ENCODE results near the gene EMSY. TPM values are rescaled to one million over a fixed set of nuclear protein-coding genes. Genes with fewer than 3 reads are reported as not detected.
"Not testable (repeated sequence)": the region's sequence is repeated elsewhere in the genome, so short reads cannot be mapped to it uniquely, and the experiment has no call there.

The EMSY gene
- total and polyA plus RNA-seq, 2 donors (not counting 3 experiments of a cell fraction or from before 2014, with no cell fraction given) = 18.3 to 25.7 TPM

DNA sequence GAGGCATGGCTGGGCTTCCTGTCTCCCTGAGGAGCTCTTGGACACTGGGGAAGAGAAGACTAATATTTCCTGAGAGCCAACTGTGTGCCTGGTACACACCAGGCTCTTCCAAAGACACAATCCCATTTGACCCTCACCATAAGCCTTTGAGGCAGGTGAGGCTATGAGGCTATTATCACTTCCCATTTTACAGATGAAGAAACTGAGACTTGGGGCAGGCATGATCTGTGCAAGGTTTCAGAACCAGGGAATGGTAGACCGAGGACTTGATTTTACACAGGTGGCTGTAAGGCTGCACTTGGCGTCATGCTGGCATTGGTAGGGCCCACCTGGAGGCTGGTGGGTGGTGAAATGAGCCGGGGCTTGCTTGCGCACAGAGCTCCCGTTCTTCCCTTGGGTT, 134.9 kb downstream of the EMSY start:
- no peaks in the 10 kb centered on the region for H3K9me3 ChIP-seq (replicated peaks; ENCODE audit: control insufficient read depth, insufficient read depth, low read length)
- CTCF ChIA-PET = interaction anchor here (0.7 to 5.5 kb wide), 18 partner anchors 9 to 372 kb away, joined by 3 to 134 read pairs (median 4); partner anchors contain the start of gene LRRC32
- peak overlapping the region; percentile 85 for H3K27ac ChIP-seq (ENCODE audit: insufficient read depth, low read depth, low read length)
- BruUV-seq (replicated peaks) = no TSS peak
- H3K4me2 ChIP-seq (ENCODE audit: insufficient read depth, low read length) = peak overlapping the region; percentile 16
- no peak for FAIRE-seq
- dilution Hi-C loops (cut with MboI; ENCODE audit: extremely low pct_ligation_motif_present, low sequenced_read_pairs) = no loop called here
- no peaks in the 10 kb centered on the region for H3K79me2 ChIP-seq (ENCODE audit: control insufficient read depth, insufficient read depth, low read length)
- H4K20me1 ChIP-seq (replicated peaks; ENCODE audit: control insufficient read depth, extremely low read depth, insufficient read depth, low read length) = no peaks in the 10 kb centered on the region
- H3K4me3 ChIP-seq (replicated peaks in 1 of 3; ENCODE audit: insufficient read depth in 1 of 3, low read depth in 1 of 3, low read length in 3 of 3) = no peak overlapping the region
- H3K36me3 ChIP-seq (ENCODE audit: control insufficient read depth in 2 of 2, extremely low read depth in 1 of 2, insufficient read depth in 2 of 2, low read length in 2 of 2) = no peaks in the 10 kb centered on the region
- no peak for TF ChIP-seq POLR2AphosphoS5 (IDR thresholded peaks at IDR 0.05; ENCODE audit: insufficient read depth, low read depth, low read length)
- TF ChIP-seq, protein P1, sequence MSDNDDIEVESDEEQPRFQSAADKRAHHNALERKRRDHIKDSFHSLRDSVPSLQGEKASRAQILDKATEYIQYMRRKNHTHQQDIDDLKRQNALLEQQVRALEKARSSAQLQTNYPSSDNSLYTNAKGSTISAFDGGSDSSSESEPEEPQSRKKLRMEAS (IDR thresholded peaks at IDR 0.05; ENCODE audit: insufficient read depth, insufficient read length) = no peak
- TF ChIP-seq EZH2 (IDR thresholded peaks at IDR 0.05; ENCODE audit: borderline replicate concordance, low read depth, low read length, severe bottlenecking) = no peak
- TF ChIP-seq FOS (IDR thresholded peaks at IDR 0.05; ENCODE audit: borderline replicate concordance, insufficient read depth, low read length) = no peak
- TF ChIP-seq JUN (IDR thresholded peaks at IDR 0.05; ENCODE audit: borderline replicate concordance, insufficient read depth, insufficient read length, low read depth) = no peak
- TF ChIP-seq, protein P2, sequence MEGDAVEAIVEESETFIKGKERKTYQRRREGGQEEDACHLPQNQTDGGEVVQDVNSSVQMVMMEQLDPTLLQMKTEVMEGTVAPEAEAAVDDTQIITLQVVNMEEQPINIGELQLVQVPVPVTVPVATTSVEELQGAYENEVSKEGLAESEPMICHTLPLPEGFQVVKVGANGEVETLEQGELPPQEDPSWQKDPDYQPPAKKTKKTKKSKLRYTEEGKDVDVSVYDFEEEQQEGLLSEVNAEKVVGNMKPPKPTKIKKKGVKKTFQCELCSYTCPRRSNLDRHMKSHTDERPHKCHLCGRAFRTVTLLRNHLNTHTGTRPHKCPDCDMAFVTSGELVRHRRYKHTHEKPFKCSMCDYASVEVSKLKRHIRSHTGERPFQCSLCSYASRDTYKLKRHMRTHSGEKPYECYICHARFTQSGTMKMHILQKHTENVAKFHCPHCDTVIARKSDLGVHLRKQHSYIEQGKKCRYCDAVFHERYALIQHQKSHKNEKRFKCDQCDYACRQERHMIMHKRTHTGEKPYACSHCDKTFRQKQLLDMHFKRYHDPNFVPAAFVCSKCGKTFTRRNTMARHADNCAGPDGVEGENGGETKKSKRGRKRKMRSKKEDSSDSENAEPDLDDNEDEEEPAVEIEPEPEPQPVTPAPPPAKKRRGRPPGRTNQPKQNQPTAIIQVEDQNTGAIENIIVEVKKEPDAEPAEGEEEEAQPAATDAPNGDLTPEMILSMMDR (IDR thresholded peaks at IDR 0.05; ENCODE audit: extremely low read depth in 1 of 2, insufficient read depth in 1 of 2, low read depth in 1 of 2, low read length in 2 of 2) = no peak
- no peak for TF ChIP-seq GATA2 (IDR thresholded peaks at IDR 0.05; ENCODE audit: insufficient read depth, insufficient read length, low read depth, low read length)
- TF ChIP-seq POLR2A (IDR thresholded peaks at IDR 0.05; ENCODE audit: low read depth, low read length) = no peak
- no peak for TF ChIP-seq MYC (IDR thresholded peaks at IDR 0.05; ENCODE audit: low read depth, low read length)
- intact Hi-C loops (cut with micrococcal nuclease) = loop anchor here (1.0 kb wide), 8 partner anchors 9 to 134 kb away; partner anchors contain the start of genes EMSY and LRRC32
- H2AFZ ChIP-seq (ENCODE audit: low read depth, low read length) = peak overlapping the region; percentile 47
- no peak for DNase-seq (ENCODE audit: low read depth, low spot score)
- H3K27me3 ChIP-seq (ENCODE audit: control insufficient read depth in 2 of 2, insufficient read depth in 2 of 2, low read length in 2 of 2) = no peaks in the 10 kb centered on the region
- H3K9ac ChIP-seq (replicated peaks; ENCODE audit: extremely low read depth, insufficient read depth, low read length) = peak overlapping the region; percentile 68
- no peaks in the 10 kb centered on the region for H3K9me1 ChIP-seq (replicated peaks; ENCODE audit: control insufficient read depth, extremely low read depth, insufficient read depth, low read length)
- peaks cover 39% of the 10 kb centered on the region for H3K4me1 ChIP-seq (ENCODE audit: control insufficient read depth, extremely low read depth, insufficient read depth, low read length)
- POLR2A ChIA-PET = interaction anchor here (0.6 to 3.0 kb wide), 4 partner anchors 8 to 137 kb away, joined by 3 to 14 read pairs (median 6); no protein-coding TSS in a partner anchor

DNA sequence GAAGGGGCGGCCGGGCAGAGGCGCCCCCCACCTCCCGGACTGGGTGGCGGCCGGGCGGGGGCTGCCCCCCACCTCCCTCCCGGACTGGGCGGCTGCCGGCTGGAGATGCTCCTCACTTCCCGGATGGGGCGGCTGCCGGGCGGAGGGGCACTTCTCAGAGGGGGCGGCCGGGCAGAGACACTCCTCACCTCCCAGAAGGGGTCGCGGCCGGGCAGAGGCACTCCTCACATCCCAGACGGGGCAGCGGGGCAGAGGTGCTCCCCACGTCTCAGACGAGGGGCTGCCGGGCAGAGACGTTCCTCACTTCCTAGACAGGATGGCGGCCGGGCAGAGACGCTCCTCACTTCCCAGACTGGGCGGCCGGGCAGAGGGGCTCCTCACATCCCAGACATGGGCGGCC, 137.7 kb downstream of the EMSY start:
- H3K9me3 ChIP-seq (replicated peaks; ENCODE audit: control insufficient read depth, insufficient read depth, low read length); H2AFZ ChIP-seq (ENCODE audit: low read depth, low read length); H3K79me2 ChIP-seq (ENCODE audit: control insufficient read depth, insufficient read depth, low read length); BruUV-seq (replicated peaks); DNase-seq (ENCODE audit: low read depth, low spot score); intact Hi-C loops (cut with micrococcal nuclease); POLR2A ChIA-PET; dilution Hi-C loops (cut with MboI; ENCODE audit: extremely low pct_ligation_motif_present, low sequenced_read_pairs); H3K36me3 ChIP-seq (ENCODE audit: control insufficient read depth in 2 of 2, extremely low read depth in 1 of 2, insufficient read depth in 2 of 2, low read length in 2 of 2); CTCF ChIA-PET; H3K4me3 ChIP-seq (replicated peaks in 1 of 3; ENCODE audit: insufficient read depth in 1 of 3, low read depth in 1 of 3, low read length in 3 of 3); H3K4me2 ChIP-seq (ENCODE audit: insufficient read depth, low read length); H3K9me1 ChIP-seq (replicated peaks; ENCODE audit: control insufficient read depth, extremely low read depth, insufficient read depth, low read length); H3K27ac ChIP-seq (ENCODE audit: insufficient read depth, low read depth, low read length); H4K20me1 ChIP-seq (replicated peaks; ENCODE audit: control insufficient read depth, extremely low read depth, insufficient read depth, low read length); H3K9ac ChIP-seq (replicated peaks; ENCODE audit: extremely low read depth, insufficient read depth, low read length); H3K27me3 ChIP-seq (ENCODE audit: control insufficient read depth in 2 of 2, insufficient read depth in 2 of 2, low read length in 2 of 2); FAIRE-seq: not testable (repeated sequence)
- peaks cover 31% of the 10 kb centered on the region for H3K4me1 ChIP-seq (ENCODE audit: control insufficient read depth, extremely low read depth, insufficient read depth, low read length)

Measured in endothelial cell of umbilical vein (primary cell).